Esophagus mucosa (tissue), 1 donor: ENCODE data around the gene GRK5. TPM values are rescaled to one million over a fixed set of nuclear protein-coding genes. Genes with fewer than 3 reads are reported as not detected.

Experiments used
- ATAC-seq: fragments of 200-7000 bp; cut with Tn5 transposase; one replicate; pipeline ENCODE4 v1.9.1; 2020
- total RNA-seq: library from RNA; stranded (reverse); gene quantifications from one replicate; pipeline ENCODE4 v1.2.4, GENCODE V29; 2023
- donor health status: DM: yes; HTN: yes; CAD: no.

The GRK5 gene
- total RNA-seq, 1 donor from 2014 or later = 3.7 TPM

DNA sequence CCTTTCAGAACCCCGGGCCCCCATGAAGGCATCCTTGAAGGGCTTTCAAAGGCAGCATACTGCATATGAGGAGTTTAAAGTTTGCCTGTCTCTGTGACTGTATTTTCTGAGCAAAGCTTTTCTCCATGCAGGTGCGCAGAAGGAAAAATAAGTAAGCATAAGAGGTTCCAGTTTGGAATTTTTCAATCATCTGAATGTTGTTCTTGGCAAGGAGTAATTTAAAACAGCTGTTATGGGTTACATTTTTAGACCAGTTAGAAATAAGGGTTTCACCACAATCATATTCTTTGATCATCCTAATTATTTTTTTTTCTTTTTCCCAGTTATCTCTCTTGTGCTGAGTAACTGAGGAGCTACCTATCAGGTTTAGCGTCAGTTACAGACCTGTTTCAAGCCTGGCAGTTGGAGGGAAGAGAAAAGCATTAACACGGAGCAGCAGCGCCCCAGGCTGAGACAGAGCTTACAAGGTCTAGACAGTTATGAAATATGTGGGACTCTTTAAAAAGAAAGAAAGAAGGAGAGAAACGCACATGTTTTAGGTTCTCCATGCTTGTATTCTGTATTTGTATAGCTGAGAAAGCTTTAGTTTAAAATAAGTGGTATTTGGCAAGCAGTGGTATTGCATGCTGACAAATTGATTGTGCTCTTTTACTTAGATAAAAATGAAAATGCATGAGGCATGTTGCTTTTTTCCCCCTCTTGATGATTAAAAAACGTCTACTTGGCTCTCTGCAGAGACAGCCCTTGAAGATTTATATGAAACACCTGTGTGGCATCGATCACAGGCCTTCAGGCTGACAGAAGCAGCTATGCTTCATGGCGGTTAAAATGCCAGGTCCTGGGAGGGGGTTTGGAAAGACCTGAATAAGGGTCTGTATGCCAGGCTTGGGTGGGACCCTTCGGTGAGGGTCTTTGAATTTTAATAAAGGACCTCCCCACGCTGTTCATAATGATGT is 157.6 kb downstream of the GRK5 start:
- no peak for ATAC-seq

DNA sequence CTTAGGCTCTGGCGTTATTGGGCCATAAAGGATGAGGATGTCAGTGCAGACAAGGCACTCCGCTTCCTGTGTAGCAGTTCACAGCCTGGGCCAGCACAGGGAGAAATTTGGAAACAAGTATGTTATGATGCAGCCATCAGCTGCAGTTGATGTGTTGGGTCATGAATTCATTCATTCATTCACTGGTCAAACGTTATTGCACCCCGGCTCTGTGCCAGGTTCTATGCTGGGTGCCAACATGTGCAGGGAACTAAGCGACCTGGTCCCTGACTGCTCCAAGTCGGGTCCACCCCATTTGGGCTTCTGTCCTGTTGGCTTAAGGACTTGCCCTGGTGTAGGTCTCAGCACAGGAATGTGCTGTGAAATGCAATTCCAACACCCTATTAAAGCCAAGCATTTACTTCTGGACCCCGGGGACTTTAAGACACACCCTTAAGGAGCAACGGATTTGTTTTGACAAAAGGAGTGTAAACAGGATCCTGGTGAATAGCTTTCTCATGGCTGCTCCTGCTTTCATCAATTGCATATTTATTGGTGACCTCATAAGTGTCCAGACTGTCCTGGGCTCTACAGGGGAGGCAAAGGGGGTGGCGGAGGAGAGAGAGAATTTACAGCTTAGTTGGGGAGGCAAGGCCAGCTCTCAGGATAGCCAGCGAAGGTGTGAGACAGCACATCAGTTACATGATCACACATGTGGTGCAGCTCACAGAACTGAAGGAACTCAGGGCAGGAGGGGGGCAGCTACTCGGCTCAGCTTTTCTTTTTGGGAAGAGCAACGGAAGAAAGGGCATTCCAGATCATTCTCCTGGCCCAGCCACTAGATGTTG is 158.6 kb downstream of the GRK5 start:
- no peak for ATAC-seq

DNA sequence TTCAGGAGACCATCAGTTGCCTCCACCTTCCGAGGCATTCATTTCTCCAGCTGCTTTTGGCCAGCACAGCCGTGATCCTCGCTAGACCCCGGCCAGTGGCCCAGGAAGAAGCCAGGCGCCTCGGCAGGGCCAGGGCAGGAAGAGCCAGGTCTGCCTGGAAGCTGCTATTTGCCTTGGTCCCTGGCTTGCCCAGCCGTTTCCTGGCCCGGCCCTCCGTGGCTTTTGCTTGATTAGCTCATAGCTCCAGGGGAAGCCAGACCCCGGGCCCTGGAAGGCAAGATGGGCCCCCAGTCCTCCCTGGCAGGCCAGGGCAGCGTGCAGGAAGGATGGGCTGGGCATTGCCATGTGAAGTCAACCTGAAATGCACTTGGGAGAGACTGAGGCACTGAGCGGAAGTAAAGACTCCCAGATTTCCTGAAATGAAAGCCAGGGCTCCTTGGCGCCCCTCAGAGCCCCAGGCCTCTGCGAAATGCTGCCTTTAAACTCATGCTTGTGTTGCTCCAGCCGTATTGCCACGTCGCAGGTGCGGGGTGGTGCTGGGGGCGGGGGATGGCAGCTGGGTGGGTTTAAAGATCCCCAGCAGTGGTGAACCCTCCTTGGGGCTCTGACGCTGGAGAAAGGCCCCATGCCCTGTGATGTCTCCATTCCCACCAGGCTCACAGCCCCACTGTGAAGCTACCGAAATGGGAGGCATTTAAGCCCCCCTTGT is 160.6 kb downstream of the GRK5 start:
- ATAC-seq = no peak

GRCh38 chr10:119368581-119368980 is 161.2 kb downstream of the GRK5 start:
- peak; percentile 14 for ATAC-seq

DNA sequence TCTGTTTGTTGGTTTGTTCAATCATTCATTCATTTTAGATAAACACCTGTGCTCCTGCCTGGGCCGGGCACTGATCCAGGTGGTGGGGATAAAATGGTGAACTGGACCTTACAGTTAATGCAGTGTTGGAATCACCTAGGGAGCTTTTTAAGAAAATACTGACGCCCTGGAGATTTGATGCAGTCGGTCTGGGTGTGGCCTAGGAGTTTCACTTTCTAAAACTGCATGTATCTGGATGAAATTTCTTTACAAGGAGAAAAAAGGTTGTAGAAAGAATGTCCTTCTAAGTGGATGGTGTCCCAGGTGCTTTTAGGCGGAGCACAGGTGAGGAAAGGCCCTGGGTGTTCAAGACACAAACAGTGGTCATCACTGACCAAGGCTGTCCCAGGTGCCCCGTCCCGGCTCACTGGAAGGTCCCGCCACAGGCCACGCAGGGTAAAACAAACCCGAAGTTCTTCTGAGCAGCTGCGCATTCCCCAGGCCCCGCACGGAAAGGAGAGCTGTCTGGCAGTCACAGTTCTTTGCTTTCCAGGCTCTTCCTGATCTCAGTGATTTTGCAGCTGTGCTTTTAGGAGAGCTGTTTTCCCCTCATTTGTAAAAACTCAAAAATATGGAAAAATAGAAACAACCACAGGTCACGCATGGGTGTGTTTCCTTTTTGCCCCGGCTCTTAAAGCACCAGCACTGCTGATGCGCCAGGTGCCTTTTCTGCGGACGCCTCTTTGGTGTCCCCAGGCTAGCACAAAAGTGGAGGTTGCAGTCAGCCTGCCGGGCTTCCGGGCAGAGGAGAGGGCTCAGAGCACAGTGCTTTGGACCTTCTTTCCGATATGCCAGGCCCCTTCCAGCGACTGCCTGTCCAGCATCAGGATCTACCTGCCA is 161.9 kb downstream of the GRK5 start:
- no peak for ATAC-seq

DNA sequence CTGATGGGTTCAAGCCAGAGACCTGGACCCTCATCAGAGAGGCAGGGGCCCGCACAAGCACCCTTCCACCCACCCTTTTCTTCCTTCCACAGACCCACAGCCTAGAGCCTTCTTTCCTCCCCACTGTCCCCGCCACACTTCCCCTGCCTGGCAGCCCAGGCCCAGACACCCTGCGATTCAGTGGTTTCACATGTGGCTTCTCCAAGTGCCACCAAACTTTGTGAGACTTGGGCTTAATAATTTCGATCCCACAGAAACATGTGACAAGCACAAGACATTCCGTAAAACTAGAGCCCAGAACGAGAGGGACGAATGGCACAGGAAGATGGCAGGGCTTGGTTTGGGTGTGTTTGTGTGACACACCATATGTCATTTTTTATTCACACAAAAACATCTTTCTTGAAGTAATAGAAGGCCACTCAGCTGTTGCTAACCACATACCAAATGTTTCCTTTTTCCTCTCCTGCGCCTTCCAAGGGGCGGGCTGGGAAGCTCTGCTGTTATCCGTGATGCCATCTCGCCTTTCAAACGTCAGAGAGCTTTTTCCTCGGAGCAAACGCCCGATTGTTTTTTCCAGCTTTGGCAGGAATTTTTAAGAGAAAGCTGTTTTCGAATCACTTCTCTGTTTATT is 162.9 kb downstream of the GRK5 start:
- ATAC-seq = no peak

- ATAC-seq = peak; percentile 19
Measured at GRCh38 chr10:119370972-119371703, 163.8 kb downstream of the GRK5 start.

- ATAC-seq = no peak
Measured at GRCh38 chr10:119371704-119372663, 164.6 kb downstream of the GRK5 start.

- ATAC-seq = no peak
Measured at GRCh38 chr10:119373294-119374102, 166.1 kb downstream of the GRK5 start.

DNA sequence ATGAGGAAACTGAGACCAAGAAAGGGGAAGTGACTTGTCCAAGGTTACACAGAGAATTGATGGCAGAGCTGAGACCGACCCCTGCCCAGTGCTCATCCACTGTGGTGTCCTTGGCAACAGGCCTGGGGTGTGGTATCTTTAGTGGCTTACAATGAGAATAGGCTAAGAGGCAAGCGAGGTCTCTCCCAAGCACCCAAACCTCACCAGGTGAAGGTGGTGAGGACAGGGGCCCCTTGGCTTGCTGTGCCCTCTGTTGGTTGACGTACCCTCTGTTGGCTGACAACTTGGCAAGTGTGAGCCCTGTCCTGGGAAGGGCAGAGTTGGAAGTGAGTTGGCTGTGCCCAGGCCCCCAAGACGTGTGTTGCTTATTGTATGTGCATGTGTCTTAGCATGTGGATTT is 166.9 kb downstream of the GRK5 start:
- no peak for ATAC-seq

DNA sequence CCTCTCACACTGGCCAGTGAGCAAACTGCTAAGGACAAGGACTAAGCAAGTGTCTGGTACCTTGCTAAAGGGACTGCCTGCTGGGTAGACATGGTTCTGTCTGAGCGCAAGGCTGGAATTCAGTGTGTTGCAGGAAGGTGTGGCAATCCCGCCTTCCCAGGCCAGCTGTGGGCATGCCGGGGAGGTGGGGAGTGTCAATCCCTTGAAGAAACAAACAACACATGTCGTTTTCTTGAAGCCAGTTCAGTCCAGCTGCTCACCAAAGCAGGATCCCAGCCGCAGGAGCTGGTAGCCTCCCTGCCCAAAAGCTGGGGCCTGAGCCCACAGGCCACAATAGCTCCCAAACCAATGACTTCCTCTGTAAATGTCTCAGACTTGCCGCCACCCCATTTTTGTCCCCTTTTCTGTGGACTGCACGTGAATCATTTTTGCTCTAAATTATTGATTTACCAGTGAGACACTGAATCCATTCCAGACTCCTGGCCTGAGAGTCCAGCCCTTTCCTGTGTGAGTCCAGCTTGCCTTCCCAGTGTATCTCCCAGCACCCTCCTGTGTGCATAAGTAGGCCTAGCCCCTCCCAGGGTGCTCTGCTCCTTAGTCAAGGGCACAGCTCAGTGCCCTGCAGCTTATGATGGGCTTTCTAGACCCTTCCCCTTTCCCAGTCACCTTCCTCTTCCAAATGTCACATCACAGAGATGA is 168.4 kb downstream of the GRK5 start:
- ATAC-seq = peak; percentile 57

DNA sequence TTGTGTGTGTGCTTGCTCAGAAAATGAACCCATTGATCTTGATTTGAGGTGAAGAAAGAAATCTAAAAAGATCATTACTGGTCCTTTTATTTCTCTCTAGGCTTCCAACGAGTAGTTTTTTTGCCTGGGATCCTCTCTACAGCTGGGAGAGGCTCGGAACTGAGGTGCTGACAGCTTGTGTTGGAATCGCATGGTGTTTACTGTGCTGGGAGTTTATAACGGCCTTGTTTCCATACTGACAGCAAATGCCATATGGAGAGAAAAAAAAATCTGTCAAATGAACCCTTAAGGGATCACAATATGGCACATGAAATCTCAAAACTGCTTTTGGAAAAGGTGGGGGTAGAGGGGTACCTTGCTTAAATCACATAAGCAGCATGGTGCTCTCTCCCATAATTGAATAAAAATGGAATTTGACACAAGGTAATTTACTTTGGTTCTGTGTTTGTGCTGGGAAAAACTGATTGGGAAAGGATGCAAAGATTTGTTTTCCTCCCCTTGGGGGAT is 170.1 kb downstream of the GRK5 start:
- no peak for ATAC-seq

GRCh38 chr10:119377958-119378736 is 170.8 kb downstream of the GRK5 start:
- no peak for ATAC-seq

GRCh38 chr10:119378737-119379067 is 171.3 kb downstream of the GRK5 start:
- no peak for ATAC-seq

- no peak for ATAC-seq
Measured at GRCh38 chr10:119379466-119380071, 172.2 kb downstream of the GRK5 start.

GRCh38 chr10:119383174-119383856 is 175.9 kb downstream of the GRK5 start:
- ATAC-seq = no peak
